Measurements from ENCODE around the gene CMTM2. TPM values are rescaled to one million over a fixed set of nuclear protein-coding genes. Genes with fewer than 3 reads are reported as not detected.
"Not testable (repeated sequence)": the region's sequence is repeated elsewhere in the genome, so short reads cannot be mapped to it uniquely, and the experiment has no call there.

CMTM2 gene
- polyA plus RNA-seq, 2 donors = 0.06 TPM; not detected in 1

DNA sequence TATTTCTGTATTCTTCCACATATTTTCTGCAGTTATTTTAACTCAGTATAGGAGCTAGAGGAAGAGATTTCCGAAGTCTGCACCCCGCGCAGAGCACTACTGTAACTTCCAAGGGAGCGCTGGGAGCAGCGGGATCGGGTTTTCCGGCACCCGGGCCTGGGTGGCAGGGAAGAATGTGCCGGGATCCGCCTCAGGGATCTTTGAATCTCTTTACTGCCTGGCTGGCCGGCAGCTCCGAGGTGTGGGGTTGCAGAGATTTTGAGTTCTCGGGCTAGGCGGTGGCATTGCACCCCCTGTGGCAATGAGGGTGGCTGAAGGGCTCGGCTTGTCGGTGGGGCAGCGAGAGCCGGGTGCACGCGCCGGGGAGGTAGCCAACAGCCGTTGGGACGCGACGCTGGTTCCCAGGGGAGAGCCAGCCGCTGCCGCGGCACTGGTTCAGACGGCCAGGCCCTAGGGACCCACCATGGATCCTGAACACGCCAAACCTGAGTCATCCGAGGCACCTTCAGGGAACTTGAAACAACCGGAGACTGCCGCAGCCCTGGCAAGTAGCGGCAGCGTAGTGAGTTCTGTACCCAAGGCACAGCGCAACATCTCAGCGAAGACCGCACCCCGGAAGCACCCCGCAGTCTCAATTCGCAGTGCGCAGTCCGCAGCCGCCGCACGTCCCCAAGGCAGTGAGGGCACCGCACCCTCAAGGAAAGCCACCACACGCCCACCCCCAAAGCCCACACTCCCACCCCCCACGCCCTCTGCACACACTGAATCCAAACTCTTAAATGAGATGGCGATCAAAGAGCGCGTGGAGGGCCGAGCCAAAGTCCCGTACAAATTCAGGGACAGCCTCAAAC lies 13.0 kb upstream of the CMTM2 start, which contains the start of gene CMTM1:
TSS of gene CMTM1 (plus strand) at position 389 of the 851 bp plus-strand sequence. CDS start at position 464, 75 bp downstream.
- Histone ChIP-seq H3K36me3 (ENCODE audit: control insufficient read depth in 2 of 2, insufficient read depth in 2 of 2, low read length in 1 of 2) (no peaks in the 10 kb centered on the region), H3K9me3 (ENCODE audit: control insufficient read depth in 2 of 2, insufficient read depth in 1 of 2, low read depth in 1 of 2, low read length in 1 of 2) (no peaks in the 10 kb centered on the region), H3K27me3 (ENCODE audit: control insufficient read depth in 1 of 2, insufficient read depth in 2 of 2, low read length in 2 of 2) (no peaks in the 10 kb centered on the region), H3K27ac (ENCODE audit: low read depth in 2 of 2, low read length in 1 of 2) (no peak within 1 kb of the TSS), H3K4me3 (ENCODE audit: low read depth in 1 of 2, low read length in 2 of 2) (no peak within 1 kb of the TSS), H3K4me1 (ENCODE audit: control insufficient read depth in 2 of 2, insufficient read depth in 2 of 2, low read length in 1 of 2) (no peaks in the 10 kb centered on the region)
- WGBS, 2 donors = 93 to 94% methylated on average over 54 of the region's 54 CpGs

DNA sequence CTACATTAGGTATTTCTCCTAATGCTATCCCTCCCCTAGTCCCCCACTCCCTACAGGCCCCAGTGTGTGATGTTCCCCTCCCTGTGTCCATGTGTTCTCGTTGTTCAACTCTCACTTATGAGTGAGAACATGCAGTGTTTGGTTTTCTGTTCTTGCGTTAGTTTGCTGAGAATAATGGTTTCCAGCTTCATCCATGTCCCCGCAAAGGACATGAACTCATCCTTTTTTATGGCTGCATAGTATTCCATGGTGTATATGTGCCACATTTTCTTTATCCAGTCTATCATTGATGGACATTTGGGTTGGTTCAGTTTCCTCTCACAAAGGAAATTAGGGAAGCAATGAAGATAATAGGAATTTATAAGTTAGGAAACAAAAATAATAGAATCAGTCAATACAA lies 12.0 kb upstream of the CMTM2 start:
- not testable (repeated sequence) for H3K4me3 ChIP-seq (ENCODE audit: low read depth in 1 of 2, low read length in 2 of 2); H3K36me3 ChIP-seq (ENCODE audit: control insufficient read depth in 2 of 2, insufficient read depth in 2 of 2, low read length in 1 of 2); H3K27me3 ChIP-seq (ENCODE audit: control insufficient read depth in 1 of 2, insufficient read depth in 2 of 2, low read length in 2 of 2); H3K9me3 ChIP-seq (ENCODE audit: control insufficient read depth in 2 of 2, insufficient read depth in 1 of 2, low read depth in 1 of 2, low read length in 1 of 2); H3K27ac ChIP-seq (ENCODE audit: low read depth in 2 of 2, low read length in 1 of 2); H3K4me1 ChIP-seq (ENCODE audit: control insufficient read depth in 2 of 2, insufficient read depth in 2 of 2, low read length in 1 of 2)
- 91 to 96% methylated on average over 3 of the region's 3 CpGs for WGBS, 2 donors

DNA sequence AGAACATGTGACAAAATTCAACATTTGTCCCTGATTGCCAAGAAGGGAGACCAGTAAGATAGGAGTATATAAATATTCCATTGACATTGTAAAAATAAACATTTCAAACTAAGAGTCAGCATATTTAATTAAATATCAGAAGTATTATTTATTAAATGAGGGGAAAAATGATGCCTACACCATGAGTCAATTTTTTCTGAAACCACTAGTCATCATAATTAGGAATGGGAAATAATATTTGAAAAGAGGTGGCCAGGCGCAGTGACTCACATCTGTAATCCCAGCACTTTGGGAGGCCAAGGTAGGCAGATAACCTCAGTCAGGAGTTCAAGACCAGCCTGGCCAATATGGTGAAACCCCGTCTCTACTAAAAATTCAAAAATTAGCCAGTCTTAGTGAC lies 10.9 kb upstream of the CMTM2 start:
- no peaks in the 10 kb centered on the region for H3K27me3 ChIP-seq (ENCODE audit: control insufficient read depth in 1 of 2, insufficient read depth in 2 of 2, low read length in 2 of 2)
- H3K27ac ChIP-seq (ENCODE audit: low read depth in 2 of 2, low read length in 1 of 2) = no peak overlapping the region
- no peaks in the 10 kb centered on the region for H3K4me1 ChIP-seq (ENCODE audit: control insufficient read depth in 2 of 2, insufficient read depth in 2 of 2, low read length in 1 of 2)
- H3K9me3 ChIP-seq (ENCODE audit: control insufficient read depth in 2 of 2, insufficient read depth in 1 of 2, low read depth in 1 of 2, low read length in 1 of 2) = no peaks in the 10 kb centered on the region
- 94 to 97% methylated on average over 2 of the region's 2 CpGs for WGBS, 2 donors
- no peaks in the 10 kb centered on the region for H3K36me3 ChIP-seq (ENCODE audit: control insufficient read depth in 2 of 2, insufficient read depth in 2 of 2, low read length in 1 of 2)
- no peak overlapping the region for H3K4me3 ChIP-seq (ENCODE audit: low read depth in 1 of 2, low read length in 2 of 2)

DNA sequence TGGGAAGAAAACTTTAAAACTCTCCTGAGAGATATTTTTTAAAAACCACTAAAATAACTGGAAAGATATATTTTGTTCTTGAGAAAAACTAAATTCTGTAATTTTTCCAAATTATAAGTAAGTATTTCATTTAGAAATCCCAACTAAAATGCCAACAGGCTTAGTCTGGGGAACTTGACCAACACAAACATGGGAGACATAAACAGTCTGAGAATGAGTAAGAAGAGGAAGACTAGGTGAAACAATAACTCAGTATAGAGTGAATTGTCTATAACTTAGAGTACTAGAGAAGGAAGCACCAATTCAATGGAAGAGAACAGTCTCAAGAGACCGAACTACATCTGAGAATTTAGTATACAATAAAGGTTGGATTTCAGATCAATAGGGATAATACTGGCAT lies 10.1 kb upstream of the CMTM2 start:
- Histone ChIP-seq H3K9me3 (ENCODE audit: control insufficient read depth in 2 of 2, insufficient read depth in 1 of 2, low read depth in 1 of 2, low read length in 1 of 2) (no peaks in the 10 kb centered on the region), H3K27ac (ENCODE audit: low read depth in 2 of 2, low read length in 1 of 2) (no peak overlapping the region), H3K36me3 (ENCODE audit: control insufficient read depth in 2 of 2, insufficient read depth in 2 of 2, low read length in 1 of 2) (no peaks in the 10 kb centered on the region), H3K27me3 (ENCODE audit: control insufficient read depth in 1 of 2, insufficient read depth in 2 of 2, low read length in 2 of 2) (no peaks in the 10 kb centered on the region), H3K4me3 (ENCODE audit: low read depth in 1 of 2, low read length in 2 of 2) (no peak overlapping the region), H3K4me1 (ENCODE audit: control insufficient read depth in 2 of 2, insufficient read depth in 2 of 2, low read length in 1 of 2) (no peaks in the 10 kb centered on the region)
- WGBS, 2 donors = 96 to 100% methylated on average over 1 of the region's 1 CpG

DNA sequence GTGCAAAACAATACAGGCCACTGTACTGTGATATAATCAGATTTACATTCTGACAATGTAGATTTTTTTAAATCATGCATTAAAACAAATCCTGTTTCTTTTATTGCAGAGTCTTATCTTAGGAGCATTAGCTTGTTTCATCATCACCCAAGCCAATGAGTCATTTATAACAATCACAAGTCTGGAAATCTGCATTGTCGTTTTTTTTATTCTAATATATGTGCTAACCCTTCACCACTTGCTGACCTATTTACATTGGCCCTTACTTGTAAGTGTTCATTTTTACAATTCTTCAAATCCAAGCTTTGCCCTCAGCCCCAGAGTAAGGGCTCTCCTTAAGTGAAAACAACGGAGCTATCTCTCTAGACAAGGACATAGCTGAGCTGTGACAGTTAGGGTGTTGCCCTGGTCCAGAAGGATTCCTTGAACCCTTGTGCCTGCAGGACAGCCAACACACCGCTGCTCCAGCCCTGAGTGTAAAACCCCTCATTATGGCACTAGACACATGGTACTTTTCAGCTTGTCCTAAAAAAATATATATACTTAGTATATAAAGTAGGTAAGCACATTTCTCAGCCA lies 9.3 kb upstream of the CMTM2 start:
- H3K9me3 ChIP-seq (ENCODE audit: control insufficient read depth in 2 of 2, insufficient read depth in 1 of 2, low read depth in 1 of 2, low read length in 1 of 2) = no peaks in the 10 kb centered on the region
- WGBS, 2 donors = 51 to 61% methylated on average over 3 of the region's 3 CpGs
- no peaks in the 10 kb centered on the region for H3K27me3 ChIP-seq (ENCODE audit: control insufficient read depth in 1 of 2, insufficient read depth in 2 of 2, low read length in 2 of 2)
- H3K4me1 ChIP-seq (ENCODE audit: control insufficient read depth in 2 of 2, insufficient read depth in 2 of 2, low read length in 1 of 2) = no peaks in the 10 kb centered on the region
- H3K4me3 ChIP-seq (ENCODE audit: low read depth in 1 of 2, low read length in 2 of 2) = no peak overlapping the region
- H3K27ac ChIP-seq (ENCODE audit: low read depth in 2 of 2, low read length in 1 of 2) = no peak overlapping the region
- H3K36me3 ChIP-seq (ENCODE audit: control insufficient read depth in 2 of 2, insufficient read depth in 2 of 2, low read length in 1 of 2) = no peaks in the 10 kb centered on the region

DNA sequence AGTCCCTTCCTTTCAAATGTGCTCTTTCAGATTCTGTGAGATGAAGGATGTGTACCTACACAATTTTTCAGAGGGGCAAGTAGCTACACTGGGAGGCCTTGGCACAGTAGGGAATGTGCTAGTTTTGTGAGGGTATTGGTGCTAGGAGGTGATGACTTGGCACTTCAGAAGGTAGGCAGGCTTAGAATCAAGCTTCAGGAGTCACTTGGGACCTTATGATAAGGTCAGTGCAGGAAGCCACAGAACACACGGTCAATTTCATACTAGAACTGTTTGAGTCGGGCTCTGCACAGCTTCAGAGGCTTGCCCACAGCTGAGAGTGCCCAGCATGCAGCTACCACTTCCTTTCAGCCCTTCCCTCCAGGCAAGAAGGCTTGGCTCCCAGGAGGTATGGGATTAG lies 6.9 kb upstream of the CMTM2 start:
- Histone ChIP-seq H3K36me3 (ENCODE audit: control insufficient read depth in 2 of 2, insufficient read depth in 2 of 2, low read length in 1 of 2) (no peaks in the 10 kb centered on the region), H3K4me3 (ENCODE audit: low read depth in 1 of 2, low read length in 2 of 2) (no peak overlapping the region), H3K27ac (ENCODE audit: low read depth in 2 of 2, low read length in 1 of 2) (no peak overlapping the region), H3K27me3 (ENCODE audit: control insufficient read depth in 1 of 2, insufficient read depth in 2 of 2, low read length in 2 of 2) (no peaks in the 10 kb centered on the region), H3K4me1 (ENCODE audit: control insufficient read depth in 2 of 2, insufficient read depth in 2 of 2, low read length in 1 of 2) (peaks cover 0 to 3% of the 10 kb centered on the region in 2 donors), H3K9me3 (ENCODE audit: control insufficient read depth in 2 of 2, insufficient read depth in 1 of 2, low read depth in 1 of 2, low read length in 1 of 2) (no peaks in the 10 kb centered on the region)
- WGBS, 2 donors = 60 to 64% methylated on average over 2 of the region's 2 CpGs

- no peaks in the 10 kb centered on the region for H3K36me3 ChIP-seq (ENCODE audit: control insufficient read depth in 2 of 2, insufficient read depth in 2 of 2, low read length in 1 of 2)
- no peak overlapping the region for H3K27ac ChIP-seq (ENCODE audit: low read depth in 2 of 2, low read length in 1 of 2)
- WGBS, 2 donors = 97 to 98% methylated on average over 1 of the region's 1 CpG
- H3K27me3 ChIP-seq (ENCODE audit: control insufficient read depth in 1 of 2, insufficient read depth in 2 of 2, low read length in 2 of 2) = no peaks in the 10 kb centered on the region
- peaks cover 0 to 7% of the 10 kb centered on the region in 2 donors for H3K4me1 ChIP-seq (ENCODE audit: control insufficient read depth in 2 of 2, insufficient read depth in 2 of 2, low read length in 1 of 2)
- H3K9me3 ChIP-seq (ENCODE audit: control insufficient read depth in 2 of 2, insufficient read depth in 1 of 2, low read depth in 1 of 2, low read length in 1 of 2) = no peaks in the 10 kb centered on the region
- H3K4me3 ChIP-seq (ENCODE audit: low read depth in 1 of 2, low read length in 2 of 2) = no peak overlapping the region
Measured at GRCh38 chr16:66574081-66574480, 5.2 kb upstream of the CMTM2 start.

- Histone ChIP-seq H3K27ac (ENCODE audit: low read depth in 2 of 2, low read length in 1 of 2) (no peak overlapping the region), H3K4me3 (ENCODE audit: low read depth in 1 of 2, low read length in 2 of 2) (no peak overlapping the region), H3K4me1 (ENCODE audit: control insufficient read depth in 2 of 2, insufficient read depth in 2 of 2, low read length in 1 of 2) (peaks cover 4 to 11% of the 10 kb centered on the region in 2 donors), H3K27me3 (ENCODE audit: control insufficient read depth in 1 of 2, insufficient read depth in 2 of 2, low read length in 2 of 2) (no peaks in the 10 kb centered on the region), H3K36me3 (ENCODE audit: control insufficient read depth in 2 of 2, insufficient read depth in 2 of 2, low read length in 1 of 2) (no peaks in the 10 kb centered on the region), H3K9me3 (ENCODE audit: control insufficient read depth in 2 of 2, insufficient read depth in 1 of 2, low read depth in 1 of 2, low read length in 1 of 2) (no peaks in the 10 kb centered on the region)
- WGBS, 2 donors = 86 to 87% methylated on average over 3 of the region's 3 CpGs
Measured at GRCh38 chr16:66574531-66574930, 4.7 kb upstream of the CMTM2 start.

DNA sequence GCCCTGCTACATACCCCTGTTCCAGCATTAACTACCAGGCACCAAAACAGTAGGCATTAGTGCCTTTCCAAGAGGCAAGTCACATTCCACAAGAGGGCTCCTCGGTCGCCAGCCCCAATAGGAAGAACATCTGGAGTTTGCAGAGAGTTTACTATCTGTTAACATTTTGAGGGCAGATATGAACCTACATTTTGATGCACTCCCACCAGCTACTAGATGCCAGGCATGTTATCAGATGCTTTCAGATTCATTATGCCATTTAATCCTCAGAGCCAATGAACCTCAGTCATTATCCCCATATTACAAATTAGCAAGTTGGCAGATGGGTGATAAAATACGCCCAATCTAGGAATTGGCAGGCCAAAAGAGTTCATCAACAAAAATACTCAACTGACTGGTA lies 4.2 kb upstream of the CMTM2 start:
- Histone ChIP-seq H3K9me3 (ENCODE audit: control insufficient read depth in 2 of 2, insufficient read depth in 1 of 2, low read depth in 1 of 2, low read length in 1 of 2) (no peaks in the 10 kb centered on the region), H3K27ac (ENCODE audit: low read depth in 2 of 2, low read length in 1 of 2) (no peak overlapping the region), H3K27me3 (ENCODE audit: control insufficient read depth in 1 of 2, insufficient read depth in 2 of 2, low read length in 2 of 2) (no peaks in the 10 kb centered on the region), H3K36me3 (ENCODE audit: control insufficient read depth in 2 of 2, insufficient read depth in 2 of 2, low read length in 1 of 2) (no peaks in the 10 kb centered on the region), H3K4me3 (ENCODE audit: low read depth in 1 of 2, low read length in 2 of 2) (no peak overlapping the region), H3K4me1 (ENCODE audit: control insufficient read depth in 2 of 2, insufficient read depth in 2 of 2, low read length in 1 of 2) (peaks cover 4 to 11% of the 10 kb centered on the region in 2 donors)
- WGBS, 2 donors = 95 to 98% methylated on average over 3 of the region's 3 CpGs

- H3K27me3 ChIP-seq (ENCODE audit: control insufficient read depth in 1 of 2, insufficient read depth in 2 of 2, low read length in 2 of 2) = no peaks in the 10 kb centered on the region
- no peaks in the 10 kb centered on the region for H3K36me3 ChIP-seq (ENCODE audit: control insufficient read depth in 2 of 2, insufficient read depth in 2 of 2, low read length in 1 of 2)
- H3K4me3 ChIP-seq (ENCODE audit: low read depth in 1 of 2, low read length in 2 of 2) = no peak overlapping the region
- H3K9me3 ChIP-seq (ENCODE audit: control insufficient read depth in 2 of 2, insufficient read depth in 1 of 2, low read depth in 1 of 2, low read length in 1 of 2) = no peaks in the 10 kb centered on the region
- peaks cover 4 to 11% of the 10 kb centered on the region in 2 donors for H3K4me1 ChIP-seq (ENCODE audit: control insufficient read depth in 2 of 2, insufficient read depth in 2 of 2, low read length in 1 of 2)
- no peak overlapping the region for H3K27ac ChIP-seq (ENCODE audit: low read depth in 2 of 2, low read length in 1 of 2)
- 77 to 88% methylated on average over 5 of the region's 5 CpGs for WGBS, 2 donors
Measured at GRCh38 chr16:66576296-66576695, 3.0 kb upstream of the CMTM2 start.

Data from esophagus (tissue), 2 donors.